H9 (cell line): ENCODE data around the gene HOXC6. TPM values are rescaled to one million over a fixed set of nuclear protein-coding genes. Genes with fewer than 3 reads are reported as not detected.

Experiments
- DNase-seq: peaks from one replicate; pipeline ENCODE4 v3.0.0-alpha.2; 2017
- H2AFZ ChIP-seq: one replicate; pipeline ENCODE4 v1.6.1; 2013; ENCODE audit warnings: mild to moderate bottlenecking, low read length, control low read depth, moderate library complexity
- H2AK5ac ChIP-seq: 2 replicates; pipeline ENCODE4 v1.6.1; 2013; ENCODE audit warnings: low read length, control low read depth, mixed read lengths; ENCODE audit not compliant: insufficient read length
- H2BK120ac ChIP-seq: one replicate; pipeline ENCODE4 v1.6.1; 2013; ENCODE audit warnings: low read depth, mild to moderate bottlenecking, low read length, control low read depth, inconsistent platforms; ENCODE audit not compliant: poor library complexity, severe bottlenecking
- H2BK12ac ChIP-seq: 2 replicates; pipeline ENCODE4 v1.6.1; 2013; ENCODE audit warnings: low read length, control low read depth, mixed read lengths, low read depth; ENCODE audit not compliant: insufficient read length
- H2BK15ac ChIP-seq: 2 replicates; pipeline ENCODE4 v1.6.1; 2013; ENCODE audit warnings: low read depth, low read length, control low read depth
- H2BK20ac ChIP-seq: one replicate; pipeline ENCODE4 v1.6.1; 2013; ENCODE audit warnings: low read depth, mild to moderate bottlenecking, low read length, control low read depth, inconsistent platforms; ENCODE audit not compliant: poor library complexity, severe bottlenecking
- H2BK5ac ChIP-seq: 2 replicates; pipeline ENCODE4 v1.6.1; 2013; ENCODE audit warnings: low read length, control low read depth, mixed read lengths; ENCODE audit not compliant: insufficient read length
- H3K14ac ChIP-seq: 2 replicates; pipeline ENCODE4 v1.6.1; 2013; ENCODE audit warnings: low read length, control low read depth; ENCODE audit not compliant: insufficient read depth
- H3K18ac ChIP-seq: 2 replicates; pipeline ENCODE4 v1.6.1; 2013; ENCODE audit warnings: low read depth, mild to moderate bottlenecking, mixed read lengths, low read length, control low read depth; ENCODE audit not compliant: insufficient read length
- H3K23ac ChIP-seq: 2 replicates; pipeline ENCODE4 v1.6.1; 2013; ENCODE audit warnings: low read length, control low read depth, mixed read lengths, low read depth; ENCODE audit not compliant: insufficient read length
- H3K23me2 ChIP-seq: 2 replicates; pipeline ENCODE4 v1.6.1; 2013; ENCODE audit warnings: low read depth, mild to moderate bottlenecking, mixed read lengths, low read length, control low read depth; ENCODE audit not compliant: insufficient read length, poor library complexity, severe bottlenecking
- H3K27ac ChIP-seq: 2 replicates; pipeline ENCODE4 v1.5.1; 2013; ENCODE audit warnings: low read length, control low read depth, mixed read lengths, low read depth; ENCODE audit not compliant: insufficient read length
- H3K27me3 ChIP-seq: 2 replicates; pipeline ENCODE4 v1.6.1; 2013; ENCODE audit warnings: low read length, control low read depth, inconsistent platforms; ENCODE audit not compliant: insufficient read depth
- H3K4ac ChIP-seq: 2 replicates; pipeline ENCODE4 v1.6.1; 2013; ENCODE audit warnings: low read depth, mild to moderate bottlenecking, control low read depth, inconsistent platforms, low read length, moderate library complexity
- H3K4me1 ChIP-seq: 2 replicates; pipeline ENCODE4 v1.6.1; 2013; ENCODE audit warnings: low read length, control low read depth, inconsistent platforms; ENCODE audit not compliant: insufficient read depth
- H3K4me2 ChIP-seq: 2 replicates; pipeline ENCODE4 v1.6.1; 2013; ENCODE audit warnings: low read length, control low read depth, mixed read lengths; ENCODE audit not compliant: insufficient read length, insufficient read depth
- H3K56ac ChIP-seq: 2 replicates; pipeline ENCODE4 v1.6.1; 2013; ENCODE audit warnings: low read depth, mild to moderate bottlenecking, mixed read lengths, low read length, control low read depth; ENCODE audit not compliant: insufficient read length
- H3K79me1 ChIP-seq: 2 replicates; pipeline ENCODE4 v1.6.1; 2013; ENCODE audit warnings: low read depth, mild to moderate bottlenecking, moderate library complexity, low read length, control low read depth, inconsistent platforms; ENCODE audit not compliant: insufficient read depth, poor library complexity, severe bottlenecking
- H3K79me2 ChIP-seq: 2 replicates; pipeline ENCODE4 v1.6.1; 2013; ENCODE audit warnings: low read length, control low read depth, inconsistent platforms; ENCODE audit not compliant: insufficient read depth
- H3K9ac ChIP-seq: 2 replicates; pipeline ENCODE4 v1.6.1; 2013; ENCODE audit warnings: low read length, control low read depth, mixed read lengths; ENCODE audit not compliant: insufficient read length; ENCODE audit errors: extremely low read depth
- H3K9me3 ChIP-seq: one replicate; pipeline ENCODE4 v1.6.1; 2013; ENCODE audit warnings: low read depth, low read length, inconsistent platforms; ENCODE audit not compliant: control insufficient read depth
- H3T11ph ChIP-seq: one replicate; pipeline ENCODE4 v1.6.1; 2013; ENCODE audit warnings: mild to moderate bottlenecking, low read length, control low read depth, inconsistent platforms
- H4K20me1 ChIP-seq: one replicate; pipeline ENCODE4 v1.6.1; 2013; ENCODE audit not compliant: control insufficient read depth, insufficient read length, insufficient read depth
- H4K5ac ChIP-seq: 2 replicates; pipeline ENCODE4 v1.6.1; 2013; ENCODE audit warnings: low read depth, mild to moderate bottlenecking, mixed read lengths, low read length, control low read depth; ENCODE audit not compliant: insufficient read length
- H4K8ac ChIP-seq: replicated peaks from 2 replicates; pipeline ENCODE4 v1.6.1; 2013; ENCODE audit warnings: low read length, control low read depth, mixed read lengths, low read depth; ENCODE audit not compliant: insufficient read length
- H4K91ac ChIP-seq: 2 replicates; pipeline ENCODE4 v1.6.1; 2013; ENCODE audit warnings: low read depth, mild to moderate bottlenecking, moderate library complexity, mixed read lengths, low read length, control low read depth; ENCODE audit not compliant: insufficient read length
- H3K27ac Mint-ChIP-seq, 3 experiments: 2 replicates in 2 of 3; 3 replicates in 1 of 3; pipeline ENCODE4 v1.8.0; 2020 to 2021; ENCODE audit warnings: mixed read lengths in 3 of 3, mild to moderate bottlenecking in 1 of 3, moderate library complexity in 1 of 3
- H3K27me3 Mint-ChIP-seq: 2 replicates; pipeline ENCODE4 v1.8.0; 2021; ENCODE audit warnings: low read depth, mild to moderate bottlenecking, moderate library complexity, mixed read lengths
- H3K36me3 Mint-ChIP-seq, 3 experiments: 2 replicates in 2 of 3; 3 replicates in 1 of 3; pipeline ENCODE4 v1.8.0; 2020 to 2021; ENCODE audit warnings: low read depth in 3 of 3, mixed read lengths in 3 of 3; ENCODE audit not compliant: insufficient read depth in 1 of 3
- H3K4me1 Mint-ChIP-seq, 2 experiments: 2 replicates each; pipeline ENCODE4 v1.8.0; 2020; ENCODE audit warnings: mixed read lengths in 2 of 2
- H3K4me3 Mint-ChIP-seq, 2 experiments: 2 replicates in 1 of 2; 3 replicates in 1 of 2; pipeline ENCODE4 v1.8.0; 2020 to 2021; ENCODE audit warnings: mild to moderate bottlenecking in 2 of 2, mixed read lengths in 2 of 2, moderate library complexity in 1 of 2
- H3K9me3 Mint-ChIP-seq, 2 experiments: 2 replicates in 1 of 2; 3 replicates in 1 of 2; pipeline ENCODE4 v1.8.0; 2020; ENCODE audit warnings: mild to moderate bottlenecking in 2 of 2, mixed read lengths in 2 of 2, moderate library complexity in 1 of 2
- CTCF ChIP-seq: fragments of 200-600 bp; sonication (generic); conservative IDR thresholded peaks from 3 replicates; pipeline ENCODE4 v1.8.0; 2021; ENCODE audit warnings: antibody characterized with exemption, mild to moderate bottlenecking
- WGBS: extraction: QIAGEN DNeasy Blood & Tissue Kit; methylation state at CpG from one replicate; pipeline ENCODE4 v1.1.7; 2013; ENCODE audit warnings: missing lambda C conversion rate, low lambda C conversion rate, mixed read lengths; ENCODE audit not compliant: insufficient read length; ENCODE audit errors: extremely low coverage; 5-methylcytosine and 5-hydroxymethylcytosine counted together
- total RNA-seq: library from RNA; stranded (reverse); gene quantifications from 2 replicates; pipeline ENCODE4 v1.2.1, GENCODE V29; 2021

HOXC6 gene
- total RNA-seq, 1 experiment from 2014 or later, result not detected

DNA sequence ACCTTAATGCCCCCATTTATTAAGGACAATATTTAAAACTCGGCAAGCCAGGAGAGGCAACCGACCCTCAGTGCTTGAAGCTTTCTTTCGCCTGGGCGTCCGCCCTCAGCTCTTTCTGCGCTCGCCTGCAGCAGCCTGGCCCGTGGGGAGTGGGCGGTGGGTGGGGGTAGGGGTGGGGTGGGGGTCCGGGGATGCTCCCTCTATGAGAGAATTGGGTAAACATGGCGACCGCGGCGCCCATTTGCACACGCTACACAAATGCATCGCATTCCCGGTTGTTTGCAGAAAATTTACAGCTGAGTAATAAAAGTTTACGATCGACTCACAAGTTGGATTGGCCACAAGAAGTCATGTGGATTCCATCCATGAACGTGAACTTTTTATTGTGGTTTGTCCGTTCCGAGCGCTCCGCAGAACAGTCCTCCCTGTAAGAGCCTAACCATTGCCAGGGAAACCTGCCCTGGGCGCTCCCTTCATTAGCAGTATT is 11.7 kb upstream of the HOXC6 start:
- Histone ChIP-seq H2AFZ (no peak overlapping the region), H3K79me1 (no peaks in the 10 kb centered on the region), H4K5ac (no peak overlapping the region), H3K23ac (no peak overlapping the region), H3K4me2 (no peak overlapping the region), H2BK15ac (no peak overlapping the region), H2AK5ac (no peak overlapping the region), H4K91ac (no peak overlapping the region), H4K20me1 (no peaks in the 10 kb centered on the region), H3K4ac (no peak overlapping the region), H3K9ac (no peak overlapping the region), H3T11ph (no peak overlapping the region), H3K23me2 (peaks cover 10% of the 10 kb centered on the region), H3K18ac (no peak overlapping the region), H3K14ac (no peak overlapping the region), H3K79me2 (no peaks in the 10 kb centered on the region), H4K8ac (no peak overlapping the region), H2BK12ac (no peak overlapping the region), H2BK20ac (no peak overlapping the region), H3K27ac (no peak overlapping the region), H3K56ac (no peak overlapping the region), H3K4me1 (no peaks in the 10 kb centered on the region), H2BK120ac (no peak overlapping the region), H3K27me3 (peaks cover 91% of the 10 kb centered on the region), H2BK5ac (no peak overlapping the region), H3K9me3 (no peaks in the 10 kb centered on the region)
- peaks cover 13 to 28% of the 10 kb centered on the region in 2 experiments for H3K4me1 Mint-ChIP-seq
- H3K36me3 Mint-ChIP-seq, result no peaks in the 10 kb centered on the region
- no peak for DNase-seq
- no CpG with 5 or more reads among the region's 25 CpGs for WGBS
- H3K27ac Mint-ChIP-seq, result no peak overlapping the region
- H3K4me3 Mint-ChIP-seq, result peak overlapping the region in 1 of 2 experiments; percentile 50; a peak in 1 of 5 replicates
- peaks cover 100% of the 10 kb centered on the region for H3K27me3 Mint-ChIP-seq
- peaks cover 0 to under 1% of the 10 kb centered on the region in 2 experiments; a peak in 2 of 5 replicates for H3K9me3 Mint-ChIP-seq
- TF ChIP-seq CTCF, result no peak
